Activated T-cell treated with anti-CD3 and anti-CD28 coated beads, Interleukin-2, amount 50 U/mL, for 72 hours (primary cell): ENCODE measurements around the gene PSMF1. TPM values are rescaled to one million over a fixed set of nuclear protein-coding genes. Genes with fewer than 3 reads are reported as not detected.

Experiments
- ATAC-seq, 2 donors: fragments of 150-1000 bp; cut with Tn5 transposase; replicated peaks in 1 of 2; 2 replicates each; pipeline ENCODE4 v1.10.0; 2021; ENCODE audit warnings: moderate library complexity in 2 of 2, mild to moderate bottlenecking in 1 of 2
- DNase-seq, 2 donors: peaks; one replicate each; pipeline ENCODE4 v3.0.0; 2021 to 2022; ENCODE audit warnings: mixed read lengths in 1 of 2
- H3K27ac Mint-ChIP-seq: one replicate; pipeline ENCODE4 v1.8.0; 2022; ENCODE audit warnings: mild to moderate bottlenecking, moderate library complexity, mixed read lengths
- H3K27me3 Mint-ChIP-seq: one replicate; pipeline ENCODE4 v1.8.0; 2022; ENCODE audit warnings: low read depth, mixed read lengths
- H3K36me3 Mint-ChIP-seq, 2 donors: one replicate each; pipeline ENCODE4 v1.8.0; 2022; ENCODE audit warnings: mixed read lengths in 2 of 2, mild to moderate bottlenecking in 1 of 2; ENCODE audit not compliant: insufficient read depth in 2 of 2
- H3K4me1 Mint-ChIP-seq: one replicate; pipeline ENCODE4 v1.8.0; 2022; ENCODE audit warnings: low read depth, mixed read lengths
- H3K4me3 Mint-ChIP-seq, 2 donors: one replicate each; pipeline ENCODE4 v1.8.0; 2022; ENCODE audit warnings: mild to moderate bottlenecking in 2 of 2, mixed read lengths in 2 of 2, moderate library complexity in 2 of 2
- H3K9me3 Mint-ChIP-seq, 2 donors: one replicate each; pipeline ENCODE4 v1.8.0; 2022; ENCODE audit warnings: mixed read lengths in 2 of 2
- total RNA-seq, 2 donors: library from RNA; stranded (reverse); gene quantifications; one replicate each; pipeline ENCODE4 v1.2.3, GENCODE V29; 2022

PSMF1 gene
- total RNA-seq, 2 donors from 2014 or later, result 168 to 185 TPM

DNA sequence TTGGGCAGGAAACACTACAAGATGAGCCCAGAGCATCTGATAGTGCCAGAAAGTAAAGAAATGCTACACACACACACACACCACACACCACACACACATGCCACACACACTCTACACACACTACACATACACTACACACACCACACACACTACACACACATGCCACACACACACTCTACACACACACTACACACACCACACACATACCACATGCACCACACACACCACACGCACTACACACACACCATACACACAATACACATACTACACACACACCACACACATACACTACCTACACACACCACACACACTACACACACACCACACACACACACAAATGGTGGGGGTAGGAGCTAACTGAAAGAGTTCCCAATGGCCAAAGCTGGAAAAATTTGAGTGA is 69.9 kb downstream of the PSMF1 start:
- ATAC-seq (no peak), DNase-seq (no peak)
- Mint-ChIP-seq H3K9me3 (no peaks in the 10 kb centered on the region), H3K36me3 (no peaks in the 10 kb centered on the region), H3K4me1 (peaks cover 11% of the 10 kb centered on the region), H3K4me3 (no peak overlapping the region), H3K27me3 (peaks cover 29% of the 10 kb centered on the region), H3K27ac (no peak overlapping the region)

- Mint-ChIP-seq H3K4me3 (no peak overlapping the region), H3K27ac (no peak overlapping the region), H3K27me3 (peaks cover 14% of the 10 kb centered on the region), H3K36me3 (no peaks in the 10 kb centered on the region), H3K4me1 (peaks cover 5% of the 10 kb centered on the region), H3K9me3 (no peaks in the 10 kb centered on the region)
- no peak for ATAC-seq
- no peak for DNase-seq
Observed at GRCh38 chr20:1189827-1190226, 71.4 kb downstream of the PSMF1 start.

- no peaks in the 10 kb centered on the region for H3K36me3 Mint-ChIP-seq
- ATAC-seq, result no peak
Observed at GRCh38 chr20:1190847-1191246, 72.4 kb downstream of the PSMF1 start.

DNA sequence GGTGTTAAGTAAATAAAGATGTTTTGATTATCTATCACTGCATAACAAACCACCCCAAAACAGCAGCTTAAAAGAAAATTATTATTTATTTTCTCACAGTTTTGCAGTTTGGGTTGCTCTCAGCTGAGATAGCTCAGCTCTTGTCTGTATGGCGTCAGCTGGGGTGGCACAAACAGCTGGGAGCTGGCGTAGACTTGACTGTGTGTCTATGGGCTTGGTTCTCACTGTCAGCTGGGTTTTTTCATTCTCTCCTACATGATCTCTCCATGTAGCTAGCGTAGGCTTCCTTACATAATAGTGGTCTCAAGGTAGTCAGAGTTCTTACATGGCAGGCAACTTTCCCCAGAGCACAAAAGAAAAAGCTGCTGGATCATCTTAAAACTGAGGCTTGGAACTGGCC is 72.9 kb downstream of the PSMF1 start:
- ATAC-seq (no peak), DNase-seq (no peak)
- H3K27me3 Mint-ChIP-seq, result peaks cover 14% of the 10 kb centered on the region
- H3K4me1 Mint-ChIP-seq, result no peaks in the 10 kb centered on the region
- no peak overlapping the region for H3K27ac Mint-ChIP-seq
- no peaks in the 10 kb centered on the region for H3K36me3 Mint-ChIP-seq
- peaks cover 0 to under 1% of the 10 kb centered on the region in 2 donors for H3K9me3 Mint-ChIP-seq
- no peak overlapping the region for H3K4me3 Mint-ChIP-seq

More at GRCh38 chr20:1190847-1191246, 72.4 kb downstream of the PSMF1 start:
- no peak overlapping the region for H3K27ac Mint-ChIP-seq
- peaks cover 4% of the 10 kb centered on the region for H3K4me1 Mint-ChIP-seq
- H3K9me3 Mint-ChIP-seq, result no peaks in the 10 kb centered on the region
- H3K4me3 Mint-ChIP-seq, result no peak overlapping the region
- H3K27me3 Mint-ChIP-seq, result peaks cover 14% of the 10 kb centered on the region
- no peak for DNase-seq

DNA sequence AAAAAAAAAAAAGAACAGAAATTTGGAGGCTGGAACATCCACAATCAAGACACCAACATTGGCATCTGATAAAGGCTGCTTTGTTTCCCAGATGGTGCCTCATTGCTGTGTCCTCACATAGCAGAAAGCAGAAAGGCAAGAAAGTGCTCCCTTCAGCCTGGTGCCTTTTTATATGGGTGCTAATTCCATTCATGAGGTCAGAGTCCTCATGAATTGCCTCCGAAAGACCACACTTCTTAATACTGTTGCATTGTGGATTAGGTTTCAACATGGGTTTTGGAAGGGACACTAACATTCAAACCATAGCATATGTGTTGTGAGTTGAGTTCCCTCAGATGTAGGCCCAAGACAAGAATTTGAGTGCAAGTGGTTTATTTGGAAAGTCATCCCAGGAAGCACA is 76.8 kb downstream of the PSMF1 start:
- ATAC-seq (no peak), DNase-seq (no peak)
- H3K4me1 Mint-ChIP-seq, result peaks cover 6% of the 10 kb centered on the region
- H3K36me3 Mint-ChIP-seq, result no peaks in the 10 kb centered on the region
- no peak overlapping the region for H3K27ac Mint-ChIP-seq
- H3K9me3 Mint-ChIP-seq, result peaks cover 0 to 2% of the 10 kb centered on the region in 2 donors
- no peak overlapping the region for H3K4me3 Mint-ChIP-seq
- peaks cover 7% of the 10 kb centered on the region for H3K27me3 Mint-ChIP-seq

DNA sequence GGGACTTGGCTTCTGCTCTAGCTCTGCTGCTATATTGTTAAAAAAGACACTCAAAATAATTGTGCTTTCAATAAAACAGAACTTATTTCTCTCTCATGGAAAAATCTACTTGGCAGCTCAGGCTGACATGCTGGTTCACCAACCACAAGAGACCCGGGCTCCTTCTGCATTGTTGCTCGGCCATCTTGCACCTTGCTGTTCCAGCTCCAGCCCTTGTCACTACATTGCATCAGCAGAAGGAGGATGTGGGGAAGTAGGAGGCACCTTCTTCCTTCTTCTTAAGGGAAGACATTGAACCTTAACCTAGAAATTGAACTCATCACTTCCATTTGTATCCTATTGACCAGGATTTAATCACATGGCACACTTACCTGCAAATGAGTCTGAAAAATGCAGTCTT is 78.2 kb downstream of the PSMF1 start:
- ATAC-seq (no peak), DNase-seq (no peak)
- Mint-ChIP-seq H3K27ac (no peak overlapping the region), H3K4me1 (peaks cover 9% of the 10 kb centered on the region), H3K36me3 (no peaks in the 10 kb centered on the region), H3K4me3 (no peak overlapping the region), H3K27me3 (no peaks in the 10 kb centered on the region), H3K9me3 (peaks cover 0 to 2% of the 10 kb centered on the region in 2 donors)

- Mint-ChIP-seq H3K27me3 (no peaks in the 10 kb centered on the region), H3K27ac (no peak overlapping the region), H3K9me3 (peaks cover 0 to 2% of the 10 kb centered on the region in 2 donors), H3K4me3 (no peak overlapping the region), H3K4me1 (peaks cover 9% of the 10 kb centered on the region), H3K36me3 (no peaks in the 10 kb centered on the region)
- DNase-seq, result no peak
- ATAC-seq, result no peak
Observed at GRCh38 chr20:1197801-1198200, 79.4 kb downstream of the PSMF1 start.

- H3K9me3 Mint-ChIP-seq, result peaks cover 0 to 2% of the 10 kb centered on the region in 2 donors
- ATAC-seq, result no peak
- H3K36me3 Mint-ChIP-seq, result no peaks in the 10 kb centered on the region
- no peak overlapping the region for H3K27ac Mint-ChIP-seq
- no peaks in the 10 kb centered on the region for H3K27me3 Mint-ChIP-seq
- no peak overlapping the region for H3K4me3 Mint-ChIP-seq
- DNase-seq, result no peak
- H3K4me1 Mint-ChIP-seq, result peaks cover 9% of the 10 kb centered on the region
Observed at GRCh38 chr20:1198751-1199150, 80.3 kb downstream of the PSMF1 start.

DNA sequence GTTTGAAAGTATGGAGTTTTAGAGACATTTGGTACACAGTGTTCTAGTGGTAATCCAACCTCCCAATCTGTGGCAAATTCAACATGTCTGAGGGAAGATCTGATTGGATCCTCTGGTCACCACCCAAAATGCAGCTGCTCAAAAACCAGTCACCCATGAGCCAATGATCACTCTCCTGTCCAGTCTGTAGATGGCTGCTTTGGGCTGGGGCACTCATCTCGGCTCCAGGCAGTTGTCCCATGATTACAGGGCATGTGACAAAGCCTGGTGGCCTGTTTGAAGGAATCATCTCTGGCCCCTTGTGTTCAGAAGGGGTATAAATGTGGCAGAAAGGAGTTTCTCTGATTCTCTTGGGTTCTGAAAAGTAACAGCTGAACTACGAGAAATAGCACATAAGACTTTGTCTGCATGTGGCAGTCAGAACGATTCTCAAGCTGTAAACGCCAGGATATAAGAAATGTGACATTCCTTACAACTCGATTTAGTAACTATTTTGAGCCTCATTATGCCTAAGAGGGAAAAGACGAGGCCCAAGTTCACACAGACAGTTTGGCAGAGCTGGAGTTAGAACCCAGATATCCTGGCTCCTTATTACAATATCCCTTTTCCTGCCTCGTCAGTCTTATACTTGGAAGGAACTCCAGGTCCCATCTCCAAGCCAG is 80.9 kb downstream of the PSMF1 start:
- no peak overlapping the region for H3K27ac Mint-ChIP-seq
- ATAC-seq, result no peak
- H3K4me3 Mint-ChIP-seq, result no peak overlapping the region
- H3K27me3 Mint-ChIP-seq, result no peaks in the 10 kb centered on the region
- H3K4me1 Mint-ChIP-seq, result peaks cover 9% of the 10 kb centered on the region
- H3K9me3 Mint-ChIP-seq, result peaks cover 0 to 2% of the 10 kb centered on the region in 2 donors
- DNase-seq, result no peak
- H3K36me3 Mint-ChIP-seq, result no peaks in the 10 kb centered on the region

DNA sequence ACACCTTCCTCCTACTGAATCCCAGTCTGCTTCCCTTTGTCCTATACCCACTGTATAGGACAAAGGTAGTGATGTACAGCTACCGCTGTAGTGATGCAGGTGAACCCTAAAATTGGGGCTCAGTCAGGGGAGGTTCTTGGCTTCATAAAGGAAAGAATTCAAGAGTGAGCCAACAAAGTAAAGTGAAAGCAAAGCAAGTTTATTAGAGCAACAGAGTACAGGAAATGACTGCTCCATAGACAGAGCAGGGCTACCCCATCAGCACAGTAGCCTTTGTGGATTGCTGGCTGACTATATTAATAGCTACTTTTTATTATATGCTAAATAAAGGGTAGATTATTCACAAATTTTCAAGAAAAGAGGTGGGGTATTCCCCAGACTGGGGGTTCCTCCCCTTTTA is 81.6 kb downstream of the PSMF1 start:
- no peaks in the 10 kb centered on the region for H3K27me3 Mint-ChIP-seq
- DNase-seq, result no peak
- no peak overlapping the region for H3K4me3 Mint-ChIP-seq
- no peak for ATAC-seq
- H3K27ac Mint-ChIP-seq, result no peak overlapping the region
- peaks cover 9% of the 10 kb centered on the region for H3K4me1 Mint-ChIP-seq
- H3K36me3 Mint-ChIP-seq, result no peaks in the 10 kb centered on the region
- peaks cover 0 to 2% of the 10 kb centered on the region in 2 donors for H3K9me3 Mint-ChIP-seq

GRCh38 chr20:1202762-1203504 is 84.5 kb downstream of the PSMF1 start, which contains the start of gene C20orf202:
Gene C20orf202 (plus strand): TSS chr20:1203454. CDS start chr20:1203586, 132 bp downstream.
- H3K27me3 Mint-ChIP-seq, result no peaks in the 10 kb centered on the region
- no peak within 1 kb of the TSS for H3K4me3 Mint-ChIP-seq
- ATAC-seq, result no peak
- H3K27ac Mint-ChIP-seq, result no peak within 1 kb of the TSS
- no peaks in the 10 kb centered on the region for H3K9me3 Mint-ChIP-seq
- H3K4me1 Mint-ChIP-seq, result peaks cover 9% of the 10 kb centered on the region
- no peaks in the 10 kb centered on the region for H3K36me3 Mint-ChIP-seq
- DNase-seq, result no peak

GRCh38 chr20:1203630-1204029 is 85.2 kb downstream of the PSMF1 start:
- Mint-ChIP-seq H3K4me3 (no peak overlapping the region), H3K4me1 (peaks cover 9% of the 10 kb centered on the region), H3K27ac (no peak overlapping the region), H3K36me3 (no peaks in the 10 kb centered on the region), H3K27me3 (no peaks in the 10 kb centered on the region), H3K9me3 (no peaks in the 10 kb centered on the region)
- DNase-seq (no peak), ATAC-seq (no peak)

DNA sequence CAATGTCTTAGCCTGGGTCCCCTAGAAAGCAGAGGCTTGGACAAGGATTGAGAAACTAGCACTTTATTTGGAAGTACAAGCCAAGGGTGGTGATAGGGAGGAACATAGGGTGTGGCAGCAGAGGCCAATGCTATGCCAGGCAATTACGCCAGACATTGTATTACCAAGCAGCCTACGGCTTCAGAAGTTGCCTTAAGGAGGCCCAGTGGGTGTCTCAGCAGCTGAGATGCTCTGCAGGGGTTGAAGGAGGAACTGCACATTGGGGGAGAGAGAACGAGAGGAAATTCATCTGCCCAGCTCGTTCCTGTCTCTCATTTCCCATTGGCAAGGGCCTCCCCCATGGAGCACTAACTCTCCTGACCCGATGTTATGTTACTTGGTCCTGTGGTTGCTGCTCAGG is 85.7 kb downstream of the PSMF1 start:
- DNase-seq (no peak), ATAC-seq (no peak)
- peaks cover 9% of the 10 kb centered on the region for H3K4me1 Mint-ChIP-seq
- H3K9me3 Mint-ChIP-seq, result no peaks in the 10 kb centered on the region
- no peaks in the 10 kb centered on the region for H3K27me3 Mint-ChIP-seq
- no peak overlapping the region for H3K4me3 Mint-ChIP-seq
- H3K27ac Mint-ChIP-seq, result no peak overlapping the region
- H3K36me3 Mint-ChIP-seq, result no peaks in the 10 kb centered on the region
